Thymus (tissue), 11 donors: Measurements from ENCODE around the gene DNAH10. TPM values are rescaled to one million over a fixed set of nuclear protein-coding genes. Genes with fewer than 3 reads are reported as not detected.

Experiments
- DNase-seq, 9 donors: peaks; one replicate each; pipeline ENCODE4 v3.0.0-alpha.2; 2013; ENCODE audit warnings: low spot score in 9 of 9, low read depth in 6 of 9, missing footprints in 1 of 9
- H3K27ac ChIP-seq, 2 donors: one replicate each; pipeline ENCODE4 v1.5.1; 2013; ENCODE audit warnings: control low read depth in 1 of 2, low read depth in 1 of 2, low read length in 1 of 2, mild to moderate bottlenecking in 1 of 2, moderate library complexity in 1 of 2
- H3K27me3 ChIP-seq, 2 donors: one replicate each; pipeline ENCODE4 v1.5.1; 2013; ENCODE audit warnings: low read length in 1 of 2; ENCODE audit not compliant: control insufficient read depth in 2 of 2, insufficient read depth in 1 of 2
- H3K36me3 ChIP-seq, 2 donors: one replicate each; pipeline ENCODE4 v1.5.1; 2013; ENCODE audit warnings: low read length in 1 of 2, mild to moderate bottlenecking in 1 of 2, moderate library complexity in 1 of 2; ENCODE audit not compliant: control insufficient read depth in 2 of 2, insufficient read depth in 2 of 2
- H3K4me1 ChIP-seq, 2 donors: one replicate each; pipeline ENCODE4 v1.5.1; 2013; ENCODE audit warnings: low read length in 2 of 2; ENCODE audit not compliant: control insufficient read depth in 2 of 2, insufficient read depth in 2 of 2
- H3K4me3 ChIP-seq, 2 donors: one replicate each; pipeline ENCODE4 v1.5.1; 2013; ENCODE audit warnings: low read length in 2 of 2, control low read depth in 1 of 2, mild to moderate bottlenecking in 1 of 2
- H3K9me3 ChIP-seq, 2 donors: one replicate each; pipeline ENCODE4 v1.5.1; 2013; ENCODE audit warnings: low read length in 1 of 2, mild to moderate bottlenecking in 1 of 2; ENCODE audit not compliant: control insufficient read depth in 2 of 2, insufficient read depth in 1 of 2
- WGBS: extraction: QIAGEN DNeasy Blood & Tissue Kit; methylation state at CpG from one replicate; pipeline ENCODE4 v1.1.7; 2013; 5-methylcytosine and 5-hydroxymethylcytosine counted together
- polyA plus RNA-seq: library from polyadenylated mRNA; stranded (reverse); fragments of 200-250 nt; gene quantifications from one replicate; pipeline ENCODE4 v1.2.3, GENCODE V29; 2013
- total RNA-seq: library from RNA; stranded (reverse); fragments of 120-200 nt; gene quantifications from one replicate; pipeline ENCODE4 v1.2.4, GENCODE V29; 2013
- donor health status: healthy.

The DNAH10 gene
- total and polyA plus RNA-seq, 2 donors = 0.47 to 0.82 TPM

DNA sequence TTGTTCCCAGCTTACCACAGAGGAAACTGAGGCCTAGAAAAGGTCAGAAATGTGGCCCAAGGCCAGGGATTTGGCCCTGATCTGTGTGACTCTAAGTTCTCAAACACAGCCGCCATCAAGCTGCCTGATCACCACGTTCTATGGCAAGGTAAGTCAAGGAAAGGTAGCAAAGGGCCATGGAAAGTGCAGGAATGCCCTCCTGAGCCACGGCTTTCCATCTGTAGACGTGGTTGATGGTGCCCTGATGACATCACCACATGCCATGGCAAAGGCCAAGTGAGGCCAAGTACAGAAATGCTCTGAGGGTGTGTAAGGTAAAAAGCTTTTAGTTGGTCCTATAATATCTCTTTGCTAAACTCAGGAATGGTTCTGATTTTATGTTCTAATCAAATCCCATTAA, 99.3 kb downstream of the DNAH10 start:
- no peaks in the 10 kb centered on the region for H3K4me1 ChIP-seq
- no peaks in the 10 kb centered on the region for H3K27me3 ChIP-seq
- 95% methylated on average over 4 of the region's 4 CpGs for WGBS
- no peaks in the 10 kb centered on the region for H3K36me3 ChIP-seq
- H3K27ac ChIP-seq = no peak overlapping the region
- no peaks in the 10 kb centered on the region for H3K9me3 ChIP-seq
- no peak for DNase-seq
- H3K4me3 ChIP-seq = no peak overlapping the region

DNA sequence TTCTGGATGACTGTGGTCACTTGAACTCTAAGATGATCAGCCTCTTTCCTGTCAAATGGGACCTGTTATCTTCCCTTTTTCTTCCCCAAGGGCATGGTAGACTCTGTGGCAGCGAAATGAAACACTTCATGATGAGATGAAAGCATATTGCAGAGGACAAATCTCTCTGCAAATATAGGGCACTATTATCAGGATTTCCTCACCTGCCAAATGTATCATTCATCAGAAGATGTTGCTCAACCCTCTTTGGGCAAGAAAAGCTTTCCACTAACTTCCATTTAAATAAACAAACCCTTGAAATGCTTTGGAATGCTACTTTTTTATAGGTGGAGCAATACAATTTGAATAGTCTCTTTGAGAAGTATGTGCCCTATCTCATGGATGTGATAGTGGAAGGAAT, 105.0 kb downstream of the DNAH10 start:
- H3K4me3 ChIP-seq = no peak overlapping the region
- H3K27me3 ChIP-seq = peaks cover 0 to 3% of the 10 kb centered on the region in 2 donors
- no peaks in the 10 kb centered on the region for H3K36me3 ChIP-seq
- no peak overlapping the region for H3K27ac ChIP-seq
- WGBS = 64% methylated on average over 1 of the region's 1 CpG
- H3K9me3 ChIP-seq = no peaks in the 10 kb centered on the region
- no peaks in the 10 kb centered on the region for H3K4me1 ChIP-seq
- no peak for DNase-seq

DNA sequence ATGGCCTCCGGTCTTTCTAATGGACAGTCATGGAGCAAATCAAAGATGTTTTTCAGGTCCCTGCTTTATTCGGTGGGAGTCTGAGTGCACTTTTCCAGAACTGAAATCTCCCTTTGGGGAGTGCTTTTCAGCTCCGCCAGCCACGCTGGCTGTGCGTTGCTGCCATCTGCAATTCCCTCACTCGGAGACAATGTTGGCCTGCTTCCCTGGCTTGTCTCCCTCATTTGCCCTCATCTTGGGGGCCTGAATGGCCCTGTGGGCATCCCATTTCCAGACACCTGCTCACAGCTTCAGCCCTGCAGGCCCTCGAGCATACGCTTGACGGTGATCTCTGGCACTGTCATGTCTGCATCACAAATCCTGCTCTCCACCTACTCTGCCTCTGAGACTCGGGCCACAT, 106.7 kb downstream of the DNAH10 start:
- H3K36me3 ChIP-seq = no peaks in the 10 kb centered on the region
- no peaks in the 10 kb centered on the region for H3K9me3 ChIP-seq
- peaks cover 0 to 3% of the 10 kb centered on the region in 2 donors for H3K27me3 ChIP-seq
- H3K4me3 ChIP-seq = no peak overlapping the region
- H3K4me1 ChIP-seq = no peaks in the 10 kb centered on the region
- H3K27ac ChIP-seq = no peak overlapping the region
- WGBS = 97% methylated on average over 10 of the region's 10 CpGs
- DNase-seq = no peak

DNA sequence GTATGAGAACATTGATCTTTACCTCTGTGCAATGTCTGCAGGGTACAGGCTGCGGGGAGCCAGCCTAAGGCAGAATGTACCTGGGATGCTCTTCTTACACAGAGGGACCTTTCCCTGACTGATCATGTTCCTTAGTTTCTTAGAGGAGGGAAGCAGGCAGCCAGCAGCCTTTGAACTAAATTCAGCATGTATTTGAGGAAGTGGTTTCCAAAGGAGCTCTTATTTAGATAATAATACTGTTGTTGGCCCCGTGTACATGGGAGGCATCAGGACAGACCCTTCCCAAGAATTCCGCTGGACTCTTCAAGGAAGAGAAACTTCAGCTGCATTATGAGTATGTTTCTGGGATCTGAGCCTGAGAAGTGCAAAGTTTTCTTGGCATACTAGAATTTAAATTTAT, 111.7 kb downstream of the DNAH10 start:
- Histone ChIP-seq H3K4me3 (no peak overlapping the region), H3K36me3 (no peaks in the 10 kb centered on the region), H3K27ac (no peak overlapping the region), H3K9me3 (no peaks in the 10 kb centered on the region), H3K27me3 (peaks cover 0 to 3% of the 10 kb centered on the region in 2 donors), H3K4me1 (no peaks in the 10 kb centered on the region)
- no peak for DNase-seq
- 67% methylated on average over 3 of the region's 3 CpGs for WGBS

DNA sequence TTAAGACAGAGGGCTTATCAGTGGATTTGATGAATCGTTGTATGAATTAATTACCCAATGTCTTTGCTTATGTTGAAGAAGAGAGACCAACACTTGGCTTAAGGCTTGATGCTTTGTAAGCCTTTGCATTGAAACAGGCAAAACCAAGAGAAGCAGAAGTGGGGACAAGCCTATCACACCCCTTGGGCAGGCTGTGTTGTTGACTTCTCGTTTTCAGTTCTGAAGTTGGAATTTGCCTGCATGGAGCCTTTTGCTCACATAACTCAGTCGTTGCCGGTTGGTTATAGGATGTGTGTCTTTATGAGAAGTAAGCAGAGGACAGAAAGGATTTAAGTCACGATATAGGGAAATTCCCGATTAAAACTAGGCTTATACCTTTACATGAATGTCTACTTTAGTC, 115.9 kb downstream of the DNAH10 start:
- no peaks in the 10 kb centered on the region for H3K36me3 ChIP-seq
- H3K4me1 ChIP-seq = no peaks in the 10 kb centered on the region
- H3K9me3 ChIP-seq = no peaks in the 10 kb centered on the region
- H3K4me3 ChIP-seq = no peak overlapping the region
- DNase-seq = no peak
- H3K27ac ChIP-seq = no peak overlapping the region
- peaks cover 0 to 2% of the 10 kb centered on the region in 2 donors for H3K27me3 ChIP-seq
- WGBS = 68% methylated on average over 6 of the region's 6 CpGs

DNA sequence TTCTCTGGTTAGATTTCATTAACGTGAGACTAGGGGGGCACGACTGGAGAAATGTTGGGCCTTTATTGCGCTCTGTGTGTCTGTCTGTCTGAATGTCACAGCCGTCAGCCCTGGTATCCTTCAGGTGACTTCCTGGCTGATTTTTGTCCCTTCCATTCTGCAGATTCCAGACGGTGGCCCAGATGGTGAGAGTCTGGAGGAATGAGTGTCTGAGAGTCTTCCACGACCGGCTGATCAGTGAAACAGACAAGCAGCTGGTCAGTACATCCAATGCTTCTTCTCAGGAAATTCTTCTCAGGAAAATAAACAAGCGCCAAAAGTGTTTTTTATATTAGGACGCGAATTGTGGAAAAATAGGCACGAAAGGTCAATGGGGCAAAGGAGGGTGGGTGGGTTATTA, 117.0 kb downstream of the DNAH10 start:
- H3K27ac ChIP-seq = no peak overlapping the region
- H3K4me3 ChIP-seq = no peak overlapping the region
- peaks cover 0 to 2% of the 10 kb centered on the region in 2 donors for H3K27me3 ChIP-seq
- DNase-seq = no peak
- H3K36me3 ChIP-seq = no peaks in the 10 kb centered on the region
- 95% methylated on average over 11 of the region's 11 CpGs for WGBS
- H3K9me3 ChIP-seq = peaks cover 0 to 5% of the 10 kb centered on the region in 2 donors
- no peaks in the 10 kb centered on the region for H3K4me1 ChIP-seq

DNA sequence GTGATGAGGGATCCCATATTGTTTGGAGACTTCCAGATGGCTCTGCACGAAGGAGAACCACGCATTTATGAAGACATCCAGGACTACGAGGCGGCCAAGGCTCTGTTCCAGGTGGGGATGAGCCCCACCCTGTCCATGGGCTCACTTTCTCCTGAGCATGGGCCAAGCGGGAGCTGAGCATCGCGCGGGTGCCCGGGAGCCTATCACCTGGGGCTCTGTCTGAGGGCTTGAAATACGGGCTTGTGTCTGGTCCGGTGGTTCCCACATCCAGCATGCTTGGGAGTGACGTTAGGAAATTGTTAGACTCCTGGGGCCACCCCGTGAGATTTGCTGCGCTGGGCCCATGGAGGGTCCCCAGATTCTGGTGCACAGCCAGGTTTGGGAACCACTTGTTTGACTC, 117.6 kb downstream of the DNAH10 start:
- peaks cover 2 to 8% of the 10 kb centered on the region in 2 donors for H3K9me3 ChIP-seq
- no peak overlapping the region for H3K4me3 ChIP-seq
- H3K36me3 ChIP-seq = no peaks in the 10 kb centered on the region
- no peak for DNase-seq
- no peak overlapping the region for H3K27ac ChIP-seq
- peaks cover 0 to 2% of the 10 kb centered on the region in 2 donors for H3K27me3 ChIP-seq
- WGBS = 95% methylated on average over 14 of the region's 14 CpGs
- H3K4me1 ChIP-seq = no peaks in the 10 kb centered on the region

DNA sequence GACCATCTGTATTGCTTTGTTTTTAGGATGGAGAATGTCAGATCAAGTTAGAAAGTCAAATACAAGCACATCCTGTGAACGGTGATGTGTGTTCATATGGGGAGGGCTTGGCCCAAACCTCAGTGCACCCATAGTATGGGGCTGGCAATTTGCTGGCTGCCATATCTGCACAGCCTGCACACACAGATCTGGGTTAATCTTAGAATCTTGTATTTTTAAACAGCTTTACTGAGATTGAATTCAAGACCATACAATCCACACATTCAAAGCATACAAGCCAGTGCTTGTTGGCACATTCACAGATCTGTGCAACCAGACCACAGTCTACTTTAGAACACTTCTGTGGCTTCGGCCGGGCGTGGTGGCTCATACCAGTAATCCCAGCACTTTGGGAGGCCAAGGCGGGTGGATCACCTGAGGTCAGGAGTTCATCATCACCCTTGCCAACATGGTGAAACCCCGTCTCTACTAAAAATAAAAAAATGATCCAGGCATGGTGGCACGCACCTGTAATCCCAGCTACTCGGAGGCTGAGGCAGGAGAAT, 120.1 kb downstream of the DNAH10 start:
- Histone ChIP-seq H3K27me3 (peaks cover 0 to 2% of the 10 kb centered on the region in 2 donors), H3K27ac (no peak overlapping the region), H3K4me1 (peaks cover 0 to 10% of the 10 kb centered on the region in 2 donors), H3K4me3 (no peak overlapping the region), H3K9me3 (peaks cover 2 to 8% of the 10 kb centered on the region in 2 donors), H3K36me3 (no peaks in the 10 kb centered on the region)
- no peak for DNase-seq
- 85% methylated on average over 8 of the region's 8 CpGs for WGBS

DNA sequence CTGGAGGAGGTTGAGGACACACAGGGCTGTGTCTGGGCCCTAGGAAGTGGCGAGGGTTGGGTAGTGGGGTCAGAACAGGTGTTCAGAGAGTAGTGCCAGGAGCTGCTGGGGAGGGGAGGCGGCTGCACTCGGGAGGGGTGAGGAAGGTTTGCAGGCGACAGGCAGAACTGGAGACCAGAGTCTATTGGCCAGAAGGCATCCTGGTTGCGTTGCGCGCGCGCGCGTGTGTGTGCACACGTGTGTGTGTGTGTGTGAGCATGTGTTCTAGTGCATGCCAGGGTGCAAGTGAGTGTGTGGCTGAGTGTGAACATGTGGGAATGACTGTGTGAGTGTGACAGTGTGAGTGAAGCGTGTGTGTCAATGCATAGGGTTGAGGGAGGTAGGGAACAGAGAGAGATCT, 124.2 kb downstream of the DNAH10 start:
- no peak overlapping the region for H3K27ac ChIP-seq
- H3K9me3 ChIP-seq = peaks cover 2 to 8% of the 10 kb centered on the region in 2 donors
- H3K4me3 ChIP-seq = no peak overlapping the region
- 70% methylated on average over 13 of the region's 13 CpGs for WGBS
- H3K4me1 ChIP-seq = peaks cover 0 to 10% of the 10 kb centered on the region in 2 donors
- DNase-seq = no peak
- no peaks in the 10 kb centered on the region for H3K36me3 ChIP-seq
- H3K27me3 ChIP-seq = no peaks in the 10 kb centered on the region
